ENCODE measurements around the gene ACOT13. TPM values are rescaled to one million over a fixed set of nuclear protein-coding genes. Genes with fewer than 3 reads are reported as not detected.
"Not testable (repeated sequence)": the region's sequence is repeated elsewhere in the genome, so short reads cannot be mapped to it uniquely, and the experiment has no call there.

ACOT13 gene
- total RNA-seq, 2 donors from 2014 or later: 39.6 to 63.6 TPM

DNA sequence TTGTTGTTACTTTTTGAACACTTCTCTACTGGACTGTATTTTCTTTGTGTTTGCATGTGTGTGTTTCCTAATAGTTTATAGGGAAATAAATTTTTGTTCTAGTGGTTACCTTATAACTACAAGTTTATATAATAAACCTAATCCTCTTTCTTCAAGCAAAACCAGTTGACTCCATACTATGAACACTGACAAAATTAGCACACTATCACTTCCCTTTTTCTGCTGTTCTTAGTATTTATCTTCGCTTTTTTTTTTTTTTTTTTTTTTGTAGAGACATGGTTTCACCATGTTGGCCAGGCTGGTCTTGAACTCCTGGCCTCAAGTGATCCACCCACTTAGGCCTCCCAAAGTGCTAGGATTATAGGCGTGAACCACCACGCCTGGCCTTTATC, 77.1 kb downstream of the ACOT13 start:
- TF ChIP-seq, protein P1, sequence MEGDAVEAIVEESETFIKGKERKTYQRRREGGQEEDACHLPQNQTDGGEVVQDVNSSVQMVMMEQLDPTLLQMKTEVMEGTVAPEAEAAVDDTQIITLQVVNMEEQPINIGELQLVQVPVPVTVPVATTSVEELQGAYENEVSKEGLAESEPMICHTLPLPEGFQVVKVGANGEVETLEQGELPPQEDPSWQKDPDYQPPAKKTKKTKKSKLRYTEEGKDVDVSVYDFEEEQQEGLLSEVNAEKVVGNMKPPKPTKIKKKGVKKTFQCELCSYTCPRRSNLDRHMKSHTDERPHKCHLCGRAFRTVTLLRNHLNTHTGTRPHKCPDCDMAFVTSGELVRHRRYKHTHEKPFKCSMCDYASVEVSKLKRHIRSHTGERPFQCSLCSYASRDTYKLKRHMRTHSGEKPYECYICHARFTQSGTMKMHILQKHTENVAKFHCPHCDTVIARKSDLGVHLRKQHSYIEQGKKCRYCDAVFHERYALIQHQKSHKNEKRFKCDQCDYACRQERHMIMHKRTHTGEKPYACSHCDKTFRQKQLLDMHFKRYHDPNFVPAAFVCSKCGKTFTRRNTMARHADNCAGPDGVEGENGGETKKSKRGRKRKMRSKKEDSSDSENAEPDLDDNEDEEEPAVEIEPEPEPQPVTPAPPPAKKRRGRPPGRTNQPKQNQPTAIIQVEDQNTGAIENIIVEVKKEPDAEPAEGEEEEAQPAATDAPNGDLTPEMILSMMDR (IDR thresholded peaks at IDR 0.05): no peak

DNA sequence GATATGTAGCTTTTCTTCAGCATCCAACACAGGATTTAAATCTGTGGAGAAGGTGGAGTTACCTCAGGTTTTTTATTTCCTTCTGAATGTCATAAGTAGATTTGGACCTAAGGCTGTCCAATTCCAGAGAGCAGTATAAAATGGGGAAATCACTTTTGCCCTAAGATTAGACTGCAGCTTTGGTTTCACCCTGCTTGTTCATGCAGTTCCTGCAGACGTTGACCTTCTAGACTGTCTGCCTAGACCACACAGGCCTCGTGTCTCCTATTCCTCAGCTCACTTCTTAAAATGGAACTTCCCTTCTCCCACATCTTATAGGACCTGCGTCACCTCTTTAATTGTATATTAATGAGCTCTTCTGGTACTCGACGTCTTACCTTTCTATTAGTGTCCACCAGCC, 78.0 kb downstream of the ACOT13 start:
- no peak overlapping the region for H3K4me3 ChIP-seq
- intact Hi-C loops (cut with DNase I): no loop called here
- H3K9me3 ChIP-seq: no peaks in the 10 kb centered on the region
- H3K9ac ChIP-seq (ENCODE audit: low read depth in 2 of 2, low read length in 2 of 2): no peak overlapping the region
- H3K36me3 ChIP-seq: no peaks in the 10 kb centered on the region
- H3K27ac ChIP-seq: peak overlapping the region; percentile 17
- TF ChIP-seq, protein P1 (IDR thresholded peaks at IDR 0.05): no peak
- H3K27me3 ChIP-seq: no peaks in the 10 kb centered on the region
- no peak for DNase-seq
- H3K4me1 ChIP-seq: no peaks in the 10 kb centered on the region

More for the DNA sequence above, 77.1 kb downstream of the ACOT13 start:
- no peaks in the 10 kb centered on the region for H3K36me3 ChIP-seq
- no peaks in the 10 kb centered on the region for H3K27me3 ChIP-seq
- no peak for DNase-seq
- H3K27ac ChIP-seq: peak overlapping the region; percentile 57
- no peaks in the 10 kb centered on the region for H3K9me3 ChIP-seq
- no peaks in the 10 kb centered on the region for H3K4me1 ChIP-seq
- no peak overlapping the region for H3K4me3 ChIP-seq
- intact Hi-C loops (cut with DNase I): no loop called here
- no peak overlapping the region for H3K9ac ChIP-seq (ENCODE audit: low read depth in 2 of 2, low read length in 2 of 2)

DNA sequence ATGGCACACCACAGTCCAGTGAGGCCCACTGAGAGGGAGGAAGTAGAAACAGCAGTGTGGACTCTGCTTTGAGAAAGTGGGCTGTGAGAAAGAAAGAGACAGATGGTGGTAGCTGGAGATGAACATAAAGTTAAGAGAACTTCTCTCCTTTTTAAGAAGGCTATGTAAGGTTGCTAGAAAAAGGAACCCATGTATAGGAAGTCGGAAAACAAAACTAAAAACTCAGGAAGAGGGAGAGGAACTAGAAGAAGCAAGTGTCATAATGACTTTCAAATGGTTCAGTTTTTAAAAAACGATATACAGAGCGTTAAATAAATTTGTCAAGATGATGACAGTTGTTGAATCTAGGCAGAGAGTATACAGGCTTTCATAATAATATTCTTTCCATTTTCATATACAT, 82.4 kb downstream of the ACOT13 start:
- H3K9ac ChIP-seq (ENCODE audit: low read depth in 2 of 2, low read length in 2 of 2): no peak overlapping the region
- H3K27ac ChIP-seq: no peak overlapping the region
- H3K4me1 ChIP-seq: no peaks in the 10 kb centered on the region
- DNase-seq: no peak
- no peaks in the 10 kb centered on the region for H3K27me3 ChIP-seq
- no peak overlapping the region for H3K4me3 ChIP-seq
- no peaks in the 10 kb centered on the region for H3K9me3 ChIP-seq
- intact Hi-C loops (cut with DNase I): no loop called here
- no peaks in the 10 kb centered on the region for H3K36me3 ChIP-seq
- TF ChIP-seq, protein P1 (IDR thresholded peaks at IDR 0.05): no peak

DNA sequence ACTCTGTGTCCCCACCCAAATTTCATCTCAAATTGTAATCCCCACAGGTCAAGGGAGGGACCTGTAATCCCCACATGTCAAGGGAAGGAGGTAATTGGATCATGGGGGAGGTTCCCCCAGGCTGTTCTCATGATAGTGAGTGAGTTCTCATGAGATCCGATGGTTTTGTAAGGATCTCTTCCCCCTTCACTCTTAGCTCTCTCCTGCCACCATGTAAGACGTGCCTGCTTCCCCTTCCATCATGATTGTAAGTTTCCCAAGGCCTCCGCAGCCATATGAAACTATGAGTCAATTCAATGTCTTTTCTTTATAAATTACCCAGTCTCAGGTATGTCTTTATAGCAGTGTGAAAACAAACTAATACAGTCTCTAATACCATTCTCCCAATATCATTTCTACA, 84.0 kb downstream of the ACOT13 start:
- intact Hi-C loops (cut with DNase I): loop anchor here (10.0 kb wide), 1 partner anchor 326 kb away; no protein-coding TSS in a partner anchor
- not testable (repeated sequence) for H3K4me1 ChIP-seq; H3K9me3 ChIP-seq; H3K4me3 ChIP-seq; H3K27ac ChIP-seq; H3K9ac ChIP-seq (ENCODE audit: low read depth in 2 of 2, low read length in 2 of 2); DNase-seq; H3K27me3 ChIP-seq; H3K36me3 ChIP-seq

DNA sequence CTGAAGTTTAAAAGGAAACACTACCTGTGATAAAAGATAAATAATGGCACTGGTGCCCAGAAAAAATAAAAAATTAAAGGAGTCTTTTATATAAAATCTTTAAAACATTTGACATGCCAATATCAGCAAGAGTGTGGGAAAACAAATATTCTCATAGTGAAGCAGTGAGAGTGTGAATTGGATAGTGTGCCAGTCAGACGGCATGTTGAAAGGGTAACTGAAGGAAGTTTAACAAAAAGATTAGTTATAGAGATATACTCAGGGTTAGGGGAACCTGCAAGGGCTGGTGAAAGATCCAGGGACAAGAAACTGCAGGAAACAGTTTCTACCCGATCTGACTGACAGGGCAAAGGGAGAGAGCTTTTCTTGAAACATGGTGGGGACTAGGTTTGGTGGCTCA, 85.6 kb downstream of the ACOT13 start:
- no peaks in the 10 kb centered on the region for H3K9me3 ChIP-seq
- no peaks in the 10 kb centered on the region for H3K27me3 ChIP-seq
- H3K9ac ChIP-seq (ENCODE audit: low read depth in 2 of 2, low read length in 2 of 2): no peak overlapping the region
- intact Hi-C loops (cut with DNase I): loop anchor here (10.0 kb wide), 1 partner anchor 328 kb away; no protein-coding TSS in a partner anchor
- TF ChIP-seq, protein P1 (IDR thresholded peaks at IDR 0.05): no peak
- no peaks in the 10 kb centered on the region for H3K4me1 ChIP-seq
- no peak for DNase-seq
- no peak overlapping the region for H3K27ac ChIP-seq
- H3K36me3 ChIP-seq: no peaks in the 10 kb centered on the region
- H3K4me3 ChIP-seq: no peak overlapping the region

DNA sequence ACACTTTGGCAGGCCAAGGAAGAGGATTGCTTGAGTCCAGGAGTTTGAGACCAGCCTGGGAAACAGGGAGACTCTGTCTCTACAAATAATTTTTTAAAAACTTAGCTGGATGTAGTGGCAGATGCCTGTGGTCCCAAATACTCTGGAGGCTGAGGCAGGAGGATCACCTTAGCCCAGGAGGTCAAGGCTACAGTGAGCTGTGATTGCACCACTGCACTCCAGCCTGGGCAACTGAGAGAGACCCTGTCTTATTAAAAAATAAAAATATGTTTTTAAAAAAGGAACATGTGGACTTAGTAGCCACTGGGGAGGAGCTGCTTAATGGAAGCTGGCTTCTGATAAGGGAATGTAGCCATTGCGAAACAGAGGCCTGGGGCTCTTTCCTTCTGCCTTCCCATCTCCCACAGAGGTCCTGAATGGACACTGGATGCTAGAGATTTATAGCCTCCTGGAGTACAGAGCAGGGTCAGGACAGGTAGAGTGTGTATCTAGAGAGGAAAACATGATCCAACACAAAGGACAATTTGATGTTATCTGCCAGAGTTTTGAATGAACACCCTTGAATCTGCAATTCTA, 86.1 kb downstream of the ACOT13 start:
- H3K27me3 ChIP-seq: no peaks in the 10 kb centered on the region
- H3K27ac ChIP-seq: no peak overlapping the region
- no peaks in the 10 kb centered on the region for H3K36me3 ChIP-seq
- TF ChIP-seq, protein P1 (IDR thresholded peaks at IDR 0.05): no peak
- H3K9me3 ChIP-seq: no peaks in the 10 kb centered on the region
- H3K9ac ChIP-seq (ENCODE audit: low read depth in 2 of 2, low read length in 2 of 2): no peak overlapping the region
- no peak for DNase-seq
- no peak overlapping the region for H3K4me3 ChIP-seq
- intact Hi-C loops (cut with DNase I): loop anchor here (10.0 kb wide), 1 partner anchor 328 kb away; no protein-coding TSS in a partner anchor
- no peaks in the 10 kb centered on the region for H3K4me1 ChIP-seq

Measured in colonic mucosa (tissue), 4 donors.